Mesothelial cell of epicardium (in vitro differentiated cells): ENCODE results near the gene AP1M2. TPM values are rescaled to one million over a fixed set of nuclear protein-coding genes. Genes with fewer than 3 reads are reported as not detected.
"Not testable (repeated sequence)": the region's sequence is repeated elsewhere in the genome, so short reads cannot be mapped to it uniquely, and the experiment has no call there.

Source experiments
- DNase-seq, 2 experiments: peaks; one replicate each; pipeline ENCODE4 v3.0.0; 2021; ENCODE audit warnings: low spot score in 2 of 2; ENCODE audit not compliant: unreplicated experiment in 2 of 2
- H3K27ac Mint-ChIP-seq: 2 replicates; pipeline ENCODE4 v1.8.0; 2021; ENCODE audit warnings: mixed read lengths
- H3K27me3 Mint-ChIP-seq: 2 replicates; pipeline ENCODE4 v1.8.0; 2021; ENCODE audit warnings: low read depth, mixed read lengths
- H3K36me3 Mint-ChIP-seq: 2 replicates; pipeline ENCODE4 v1.8.0; 2021; ENCODE audit warnings: mixed read lengths
- H3K4me1 Mint-ChIP-seq: 2 replicates; pipeline ENCODE4 v1.8.0; 2021; ENCODE audit warnings: mixed read lengths
- H3K4me3 Mint-ChIP-seq: 2 replicates; pipeline ENCODE4 v1.8.0; 2021; ENCODE audit warnings: mild to moderate bottlenecking, moderate library complexity, mixed read lengths
- H3K9me3 Mint-ChIP-seq: 2 replicates; pipeline ENCODE4 v1.8.0; 2021; ENCODE audit warnings: mixed read lengths
- CTCF ChIP-seq: fragments of 200-600 bp; sonication (generic); IDR thresholded peaks from one replicate; pipeline ENCODE4 v1.5.0; 2021; ENCODE audit warnings: antibody characterized with exemption; ENCODE audit not compliant: unreplicated experiment
- total RNA-seq: library from RNA; stranded (reverse); gene quantifications from 3 replicates; pipeline ENCODE4 v1.2.1, GENCODE V29; 2021

The AP1M2 gene
- total RNA-seq, 1 donor from 2014 or later = 25.9 TPM

- Mint-ChIP-seq H3K36me3 (peaks cover 29% of the 10 kb centered on the region), H3K4me3 (no peak overlapping the region), H3K9me3 (no peaks in the 10 kb centered on the region), H3K27me3 (no peaks in the 10 kb centered on the region), H3K4me1 (no peaks in the 10 kb centered on the region), H3K27ac (no peak overlapping the region)
- no peak for TF ChIP-seq CTCF
- no peak for DNase-seq
Observed at GRCh38 chr19:10553087-10553667, 33.9 kb downstream of the AP1M2 start.

GRCh38 chr19:10552510-10553053 is 34.5 kb downstream of the AP1M2 start:
- no peaks in the 10 kb centered on the region for H3K4me1 Mint-ChIP-seq
- no peak for DNase-seq
- H3K27me3 Mint-ChIP-seq = no peaks in the 10 kb centered on the region
- no peaks in the 10 kb centered on the region for H3K9me3 Mint-ChIP-seq
- no peak overlapping the region for H3K4me3 Mint-ChIP-seq
- H3K36me3 Mint-ChIP-seq = peaks cover 27% of the 10 kb centered on the region
- TF ChIP-seq CTCF = no peak
- H3K27ac Mint-ChIP-seq = no peak overlapping the region

GRCh38 chr19:10551698-10552301 is 35.3 kb downstream of the AP1M2 start:
- peaks cover 27% of the 10 kb centered on the region for H3K36me3 Mint-ChIP-seq
- H3K4me1 Mint-ChIP-seq = no peaks in the 10 kb centered on the region
- H3K27me3 Mint-ChIP-seq = no peaks in the 10 kb centered on the region
- no peaks in the 10 kb centered on the region for H3K9me3 Mint-ChIP-seq
- no peak overlapping the region for H3K27ac Mint-ChIP-seq
- H3K4me3 Mint-ChIP-seq = no peak overlapping the region
- DNase-seq = no peak
- TF ChIP-seq CTCF = no peak

- not testable (repeated sequence) for H3K4me3 Mint-ChIP-seq, DNase-seq, H3K4me1 Mint-ChIP-seq, H3K27me3 Mint-ChIP-seq, H3K27ac Mint-ChIP-seq, H3K9me3 Mint-ChIP-seq
- H3K36me3 Mint-ChIP-seq = peaks cover 27% of the 10 kb centered on the region
Observed at GRCh38 chr19:10551006-10551405, 36.1 kb downstream of the AP1M2 start.

GRCh38 chr19:10550336-10550735 is 36.8 kb downstream of the AP1M2 start:
- Mint-ChIP-seq H3K27me3 (no peaks in the 10 kb centered on the region), H3K27ac (no peak overlapping the region), H3K4me1 (no peaks in the 10 kb centered on the region), H3K36me3 (peaks cover 27% of the 10 kb centered on the region), H3K9me3 (no peaks in the 10 kb centered on the region), H3K4me3 (no peak overlapping the region)
- DNase-seq = no peak
- no peak for TF ChIP-seq CTCF

GRCh38 chr19:10549733-10550132 is 37.4 kb downstream of the AP1M2 start:
- DNase-seq = no peak
- H3K27me3 Mint-ChIP-seq = no peaks in the 10 kb centered on the region
- no peak for TF ChIP-seq CTCF
- H3K9me3 Mint-ChIP-seq = no peaks in the 10 kb centered on the region
- H3K36me3 Mint-ChIP-seq = peaks cover 28% of the 10 kb centered on the region
- peaks cover 3% of the 10 kb centered on the region for H3K4me1 Mint-ChIP-seq
- H3K4me3 Mint-ChIP-seq = no peak overlapping the region
- no peak overlapping the region for H3K27ac Mint-ChIP-seq
